HepG2 (cell line): ENCODE results near the gene SRSF7. TPM values are rescaled to one million over a fixed set of nuclear protein-coding genes. Genes with fewer than 3 reads are reported as not detected.
A peak's percentile ranks its signal among the peaks of the same experiment; 100 is the strongest.

ENCODE experiments used
- GATAD2A ChIP-seq: IDR thresholded peaks from 2 replicates; pipeline ENCODE4 v1.6.1; 2016
- HCFC1 ChIP-seq: fragments of 150-350 bp; IDR thresholded peaks from 2 replicates; pipeline ENCODE4 v1.6.1; 2014; ENCODE audit warnings: low read depth, low read length
- HMGA1 ChIP-seq: sonication (generic); formaldehyde crosslinking; conservative IDR thresholded peaks from 2 replicates; pipeline ENCODE4 v1.4.0; 2020; ENCODE audit warnings: missing genetic modification reagents
- KLF11 ChIP-seq: IDR thresholded peaks from 2 replicates; pipeline ENCODE4 v1.6.1; 2016; ENCODE audit warnings: missing compliant biosample characterization
- MAFK ChIP-seq, 2 experiments: IDR thresholded peaks in 1 of 2; conservative IDR thresholded peaks in 1 of 2; 2 replicates each; pipeline ENCODE4 v1.6.1; 2011; ENCODE audit warnings: improper control_type of control experiment in 2 of 2, low read length in 2 of 2
- MIER2 ChIP-seq: IDR thresholded peaks from 2 replicates; pipeline ENCODE4 v1.6.1; 2016; ENCODE audit warnings: missing biosample characterization, missing genetic modification reagents
- NKX3-1 ChIP-seq: sonication (generic); formaldehyde crosslinking; IDR thresholded peaks from 2 replicates; pipeline ENCODE4 v1.5.0; 2020; ENCODE audit warnings: missing genetic modification reagents
- PAF1 ChIP-seq: IDR thresholded peaks from 2 replicates; pipeline ENCODE4 v1.6.1; 2016; ENCODE audit warnings: missing genetic modification reagents, missing compliant biosample characterization
- POLR2AphosphoS2 ChIP-seq: IDR thresholded peaks from 2 replicates; pipeline ENCODE4 v1.6.1; 2011; ENCODE audit warnings: low read depth, low read length, improper control_type of control experiment
- RORA ChIP-seq: sonication (generic); formaldehyde crosslinking; IDR thresholded peaks from 2 replicates; pipeline ENCODE4 v1.5.0; 2020; ENCODE audit warnings: mild to moderate bottlenecking, missing genetic modification reagents, moderate library complexity
- SETDB1 ChIP-seq: sonication (generic); formaldehyde crosslinking; IDR thresholded peaks from 2 replicates; pipeline ENCODE4 v1.5.1; 2020; ENCODE audit warnings: missing genetic modification reagents, mild to moderate bottlenecking, borderline replicate concordance
- SMAD9 ChIP-seq: sonication (generic); formaldehyde crosslinking; IDR thresholded peaks from 2 replicates; pipeline ENCODE4 v1.5.1; 2020; ENCODE audit warnings: mild to moderate bottlenecking, missing genetic modification reagents
- SRF ChIP-seq: IDR thresholded peaks from 2 replicates; pipeline ENCODE4 v1.6.1; 2011; ENCODE audit warnings: mild to moderate bottlenecking, low read depth, low read length, moderate library complexity
- SRSF1 ChIP-seq: fragments of 200-400 bp; formaldehyde crosslinking; optimal IDR thresholded peaks from 2 replicates; pipeline ENCODE3; 2017; ENCODE audit warnings: mild to moderate bottlenecking, low read depth, low read length, moderate library complexity
- TMF1 ChIP-seq: sonication (generic); formaldehyde crosslinking; IDR thresholded peaks from 2 replicates; pipeline ENCODE4 v1.8.1; 2022; ENCODE audit warnings: low read depth, missing genetic modification reagents
- ZBTB8A ChIP-seq: sonication (generic); formaldehyde crosslinking; IDR thresholded peaks from 2 replicates; pipeline ENCODE4 v1.4.0; 2020; ENCODE audit warnings: mild to moderate bottlenecking, low read depth, missing genetic modification reagents, borderline replicate concordance
- ZFP90 ChIP-seq: sonication (generic); formaldehyde crosslinking; IDR thresholded peaks from 2 replicates; pipeline ENCODE4 v1.8.0; 2022; ENCODE audit warnings: missing genetic modification reagents, mild to moderate bottlenecking, inconsistent platforms, borderline replicate concordance
- ZNF234 ChIP-seq: sonication (generic); formaldehyde crosslinking; conservative IDR thresholded peaks from 2 replicates; pipeline ENCODE4 v1.5.1; 2020; ENCODE audit warnings: mild to moderate bottlenecking, missing genetic modification reagents
- ZNF274 ChIP-seq: sonication (generic); formaldehyde crosslinking; IDR thresholded peaks from 2 replicates; pipeline ENCODE4 v1.5.1; 2020; ENCODE audit warnings: mild to moderate bottlenecking, missing genetic modification reagents
- ZNF33B ChIP-seq: sonication (generic); formaldehyde crosslinking; IDR thresholded peaks from 2 replicates; pipeline ENCODE4 v1.5.1; 2020; ENCODE audit warnings: mild to moderate bottlenecking, missing genetic modification reagents
- ZNF816 ChIP-seq: sonication (generic); formaldehyde crosslinking; IDR thresholded peaks from 2 replicates; pipeline ENCODE4 v1.8.0; 2022; ENCODE audit warnings: missing genetic modification reagents, mild to moderate bottlenecking, borderline replicate concordance
- polyA plus RNA-seq, 8 experiments: library from polyadenylated mRNA; depleted of rRNA in 3 of 8; stranded (reverse) in 7 of 8; unstranded in 1 of 8; fragments of >200 nt; fragmentation: Illumina TruSeq in 4 of 8; extraction: Trizol in 4 of 8; gene quantifications; 2 replicates each; pipeline versions ENCODE4 v1.2.1 to v1.2.3, GENCODE V29; 2011 to 2016; ENCODE audit warnings: low read depth in 4 of 8, missing spikeins in 1 of 8, mixed read lengths in 1 of 8; ENCODE audit not compliant: insufficient read depth in 1 of 8
- total RNA-seq, 5 experiments: library from RNA; depleted of rRNA; stranded (reverse); fragments of >200 nt; fragmentation: Illumina TruSeq; extraction: Trizol; gene quantifications; 2 replicates each; pipeline ENCODE4 v1.2.3, GENCODE V29; 2016; ENCODE audit warnings: low read depth in 1 of 5
- TF ChIP-seq, protein P1 (sequence below): sonication (generic); formaldehyde crosslinking; IDR thresholded peaks from 2 replicates; pipeline ENCODE4 v1.8.0; 2022; ENCODE audit warnings: mild to moderate bottlenecking, missing genetic modification reagents
- TF ChIP-seq, protein P2 (sequence below): IDR thresholded peaks from 2 replicates; pipeline ENCODE4 v1.6.1; 2016; ENCODE audit warnings: missing compliant biosample characterization, missing genetic modification reagents, borderline replicate concordance
- TF ChIP-seq, protein P3 (sequence below): sonication (generic); formaldehyde crosslinking; IDR thresholded peaks from 2 replicates; pipeline ENCODE4 v1.5.0; 2020; ENCODE audit warnings: missing genetic modification reagents
- TF ChIP-seq, protein P4 (sequence below): IDR thresholded peaks from 2 replicates; pipeline ENCODE4 v1.6.1; 2016; ENCODE audit warnings: missing biosample characterization, missing genetic modification reagents, low read depth

SRSF7 gene
- total and polyA plus RNA-seq, 2 of the 13 experiments (the other 11 are each of a cell fraction or from before 2014, with no cell fraction given): 172 to 275 TPM

DNA sequence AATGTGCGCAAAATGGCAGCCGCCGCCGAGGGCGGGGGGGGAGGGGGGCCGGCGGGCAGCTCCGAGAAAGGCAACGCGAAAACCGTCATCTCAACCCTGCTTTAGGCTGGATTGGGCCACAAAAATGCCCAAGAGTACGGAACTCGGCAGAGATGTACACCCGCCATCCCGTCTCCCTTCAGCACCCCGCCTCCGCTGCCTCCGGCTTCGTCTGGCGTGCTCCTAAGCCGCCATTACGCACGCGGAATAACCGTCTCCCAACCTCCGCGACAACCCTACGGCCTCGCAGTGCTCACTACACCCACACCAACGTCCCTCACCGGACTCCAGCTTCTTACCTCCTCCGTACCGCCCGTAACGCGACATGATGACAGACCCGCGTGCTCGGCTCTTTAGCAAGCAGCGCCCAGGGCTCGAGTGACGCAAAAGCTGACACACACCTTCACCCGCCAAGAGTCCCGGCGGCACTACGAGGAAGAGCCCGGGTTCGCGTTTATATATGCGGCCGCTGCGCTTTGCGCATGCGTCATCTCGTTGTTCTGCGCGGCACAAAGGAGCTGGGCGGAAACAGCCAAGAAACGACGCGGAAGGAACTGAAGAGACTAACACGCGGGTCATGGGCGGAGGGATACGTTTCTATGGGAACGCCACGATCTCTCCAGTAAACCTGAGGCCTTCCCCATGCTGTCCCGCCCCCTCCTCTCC is at the start of gene SRSF7 (continued):
- TF ChIP-seq ZNF274 (peak; percentile 97), TMF1 (peak; percentile 40; the same call in 1 of the 2 replicates), ZNF33B (peak; percentile 96), RORA (CRISPR knock-in tag) (no peak), MAFK (conservative IDR thresholded peaks at IDR 0.05 in 1 of 2, IDR thresholded peaks at IDR 0.05 in 1 of 2; ENCODE audit: low read length in 2 of 2) (no peak), POLR2AphosphoS2 (peak; percentile 98), KLF11 (CRISPR knock-in tag) (peak; percentile 76; the same call in 1 of the 2 replicates), SMAD9 (peak; percentile 88), ZNF816 (CRISPR knock-in tag) (peak; percentile 87), SETDB1 (no peak), HMGA1 (CRISPR knock-in tag) (no peak), SRSF1 (peak; percentile 100), MIER2 (CRISPR knock-in tag) (peak; percentile 70), PAF1 (CRISPR knock-in tag) (0 out of 2 replicates have a peak, but pooled peaks have one; percentile 25), ZNF234 (CRISPR knock-in tag) (no peak; the same call in 1 of the 2 replicates), SRF (no peak; the same call in 1 of the 2 replicates), ZFP90 (CRISPR knock-in tag) (peak; percentile 96; the same call in 1 of the 2 replicates), GATAD2A (peak; percentile 79), HCFC1 (peak; percentile 42; the same call in 1 of the 2 replicates), ZBTB8A (CRISPR knock-in tag) (no peak), NKX3-1 (CRISPR knock-in tag) (peak; percentile 88)
- TF ChIP-seq, protein P1, sequence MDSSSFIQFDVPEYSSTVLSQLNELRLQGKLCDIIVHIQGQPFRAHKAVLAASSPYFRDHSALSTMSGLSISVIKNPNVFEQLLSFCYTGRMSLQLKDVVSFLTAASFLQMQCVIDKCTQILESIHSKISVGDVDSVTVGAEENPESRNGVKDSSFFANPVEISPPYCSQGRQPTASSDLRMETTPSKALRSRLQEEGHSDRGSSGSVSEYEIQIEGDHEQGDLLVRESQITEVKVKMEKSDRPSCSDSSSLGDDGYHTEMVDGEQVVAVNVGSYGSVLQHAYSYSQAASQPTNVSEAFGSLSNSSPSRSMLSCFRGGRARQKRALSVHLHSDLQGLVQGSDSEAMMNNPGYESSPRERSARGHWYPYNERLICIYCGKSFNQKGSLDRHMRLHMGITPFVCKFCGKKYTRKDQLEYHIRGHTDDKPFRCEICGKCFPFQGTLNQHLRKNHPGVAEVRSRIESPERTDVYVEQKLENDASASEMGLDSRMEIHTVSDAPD (CRISPR knock-in tag): peak; percentile 66; the same call in 1 of the 2 replicates
- TF ChIP-seq, protein P2, sequence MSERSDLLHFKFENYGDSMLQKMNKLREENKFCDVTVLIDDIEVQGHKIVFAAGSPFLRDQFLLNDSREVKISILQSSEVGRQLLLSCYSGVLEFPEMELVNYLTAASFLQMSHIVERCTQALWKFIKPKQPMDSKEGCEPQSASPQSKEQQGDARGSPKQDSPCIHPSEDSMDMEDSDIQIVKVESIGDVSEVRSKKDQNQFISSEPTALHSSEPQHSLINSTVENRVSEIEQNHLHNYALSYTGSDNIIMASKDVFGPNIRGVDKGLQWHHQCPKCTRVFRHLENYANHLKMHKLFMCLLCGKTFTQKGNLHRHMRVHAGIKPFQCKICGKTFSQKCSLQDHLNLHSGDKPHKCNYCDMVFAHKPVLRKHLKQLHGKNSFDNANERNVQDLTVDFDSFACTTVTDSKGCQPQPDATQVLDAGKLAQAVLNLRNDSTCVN (CRISPR knock-in tag): peak; percentile 78; the same call in 1 of the 2 replicates
- TF ChIP-seq, protein P3, sequence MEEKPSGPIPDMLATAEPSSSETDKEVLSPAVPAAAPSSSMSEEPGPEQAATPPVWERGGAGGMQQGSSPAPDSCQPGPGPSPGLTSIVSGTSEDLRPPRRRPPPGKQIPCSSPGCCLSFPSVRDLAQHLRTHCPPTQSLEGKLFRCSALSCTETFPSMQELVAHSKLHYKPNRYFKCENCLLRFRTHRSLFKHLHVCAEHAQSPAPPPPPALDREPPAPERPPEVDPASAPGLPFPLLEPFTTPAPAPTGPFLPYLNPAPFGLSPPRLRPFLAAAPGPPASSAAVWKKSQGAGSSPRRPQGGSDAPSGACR (CRISPR knock-in tag): peak; percentile 86
- TF ChIP-seq, protein P4, sequence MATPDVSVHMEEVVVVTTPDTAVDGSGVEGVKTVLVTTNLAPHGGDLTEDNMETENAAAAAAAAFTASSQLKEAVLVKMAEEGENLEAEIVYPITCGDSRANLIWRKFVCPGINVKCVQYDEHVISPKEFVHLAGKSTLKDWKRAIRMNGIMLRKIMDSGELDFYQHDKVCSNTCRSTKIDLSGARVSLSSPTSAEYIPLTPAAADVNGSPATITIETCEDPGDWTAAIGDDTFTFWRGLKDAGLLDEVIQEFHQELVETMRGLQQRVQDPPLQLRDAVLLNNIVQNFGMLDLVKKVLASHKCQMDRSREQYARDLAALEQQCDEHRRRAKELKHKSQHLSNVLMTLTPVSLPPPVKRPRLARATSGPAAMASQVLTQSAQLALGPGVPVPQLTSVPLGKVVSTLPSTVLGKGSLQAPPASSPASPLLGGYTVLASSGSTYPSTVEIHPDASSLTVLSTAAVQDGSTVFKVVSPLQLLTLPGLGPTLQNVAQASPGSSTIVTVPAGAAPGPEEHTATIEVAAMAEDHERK (CRISPR knock-in tag): no peak; the same call in 1 of the 2 replicates
